KMS-11 (cell line): ENCODE measurements around the gene PRKCH.
"Not testable (repeated sequence)": the region's sequence is repeated elsewhere in the genome, so short reads cannot be mapped to it uniquely, and the experiment has no call there.

Experiments used
- H2AFZ ChIP-seq: fragments of 200-600 bp; sonication (generic); 2 replicates; pipeline ENCODE4 v1.6.1; 2016; ENCODE audit warnings: antibody characterized with exemption, mixed run types, low read depth
- H3K27ac ChIP-seq: fragments of 200-600 bp; sonication (generic); 2 replicates; pipeline ENCODE4 v1.6.1; 2016; ENCODE audit warnings: mild to moderate bottlenecking, mixed run types
- H3K27me3 ChIP-seq: fragments of 200-600 bp; sonication (generic); 2 replicates; pipeline ENCODE4 v1.6.1; 2017; ENCODE audit warnings: mild to moderate bottlenecking, low read depth, mixed run types, moderate library complexity; ENCODE audit not compliant: insufficient read depth
- H3K36me3 ChIP-seq: fragments of 200-600 bp; sonication (generic); 2 replicates; pipeline ENCODE4 v1.6.1; 2017; ENCODE audit warnings: mild to moderate bottlenecking, mixed run types; ENCODE audit not compliant: insufficient read depth
- H3K4me1 ChIP-seq: fragments of 200-600 bp; sonication (generic); 2 replicates; pipeline ENCODE4 v1.6.1; 2016; ENCODE audit warnings: mild to moderate bottlenecking, low read depth, mixed run types; ENCODE audit not compliant: poor library complexity, severe bottlenecking
- H3K4me2 ChIP-seq: fragments of 200-600 bp; sonication (generic); 2 replicates; pipeline ENCODE4 v1.7.0; 2016; ENCODE audit warnings: mild to moderate bottlenecking, mixed run types
- H3K4me3 ChIP-seq: fragments of 200-600 bp; sonication (generic); IDR thresholded peaks from 2 replicates; pipeline ENCODE4 v1.6.1; 2017; ENCODE audit warnings: low read depth, low read length, mixed read lengths; ENCODE audit not compliant: insufficient read depth
- H3K79me2 ChIP-seq: fragments of 200-600 bp; sonication (generic); 2 replicates; pipeline ENCODE4 v1.6.1; 2016; ENCODE audit warnings: low read depth, mixed run types; ENCODE audit not compliant: insufficient read depth
- H3K9ac ChIP-seq: fragments of 200-600 bp; sonication (generic); 2 replicates; pipeline ENCODE4 v1.6.1; 2016; ENCODE audit warnings: mild to moderate bottlenecking, mixed run types
- H4K20me1 ChIP-seq: fragments of 200-600 bp; sonication (generic); 2 replicates; pipeline ENCODE4 v1.6.1; 2016; ENCODE audit warnings: mild to moderate bottlenecking, mixed run types; ENCODE audit not compliant: insufficient read depth
- CTCF ChIP-seq: fragments of 200-600 bp; sonication (generic); conservative IDR thresholded peaks from 2 replicates; pipeline ENCODE4 v1.6.1; 2017; ENCODE audit warnings: low read depth, mild to moderate bottlenecking, antibody characterized with exemption, low read length, moderate library complexity, mixed read lengths

Gene PRKCH

GRCh38 chr14:61525293-61526011 is 204.1 kb downstream of the PRKCH start:
- no peaks in the 10 kb centered on the region for H3K36me3 ChIP-seq
- H3K9ac ChIP-seq, result no peak overlapping the region
- no peaks in the 10 kb centered on the region for H4K20me1 ChIP-seq
- H3K27me3 ChIP-seq, result no peaks in the 10 kb centered on the region
- H3K4me3 ChIP-seq, result no peak overlapping the region
- TF ChIP-seq CTCF, result no peak
- no peak overlapping the region for H3K4me2 ChIP-seq
- no peak overlapping the region for H2AFZ ChIP-seq
- no peaks in the 10 kb centered on the region for H3K4me1 ChIP-seq
- H3K27ac ChIP-seq, result no peak overlapping the region
- H3K79me2 ChIP-seq, result no peaks in the 10 kb centered on the region

- no peaks in the 10 kb centered on the region for H4K20me1 ChIP-seq
- H3K27ac ChIP-seq, result no peak overlapping the region
- no peaks in the 10 kb centered on the region for H3K79me2 ChIP-seq
- H3K4me1 ChIP-seq, result no peaks in the 10 kb centered on the region
- H2AFZ ChIP-seq, result no peak overlapping the region
- no peak overlapping the region for H3K4me2 ChIP-seq
- no peak overlapping the region for H3K9ac ChIP-seq
- TF ChIP-seq CTCF, result no peak
- H3K36me3 ChIP-seq, result no peaks in the 10 kb centered on the region
- no peaks in the 10 kb centered on the region for H3K27me3 ChIP-seq
- no peak overlapping the region for H3K4me3 ChIP-seq
Measured at GRCh38 chr14:61526405-61527312, 205.3 kb downstream of the PRKCH start.

- H4K20me1 ChIP-seq, result no peaks in the 10 kb centered on the region
- no peak for TF ChIP-seq CTCF
- H2AFZ ChIP-seq, result no peak overlapping the region
- no peak overlapping the region for H3K4me3 ChIP-seq
- no peaks in the 10 kb centered on the region for H3K36me3 ChIP-seq
- H3K4me2 ChIP-seq, result no peak overlapping the region
- no peaks in the 10 kb centered on the region for H3K27me3 ChIP-seq
- no peaks in the 10 kb centered on the region for H3K79me2 ChIP-seq
- no peak overlapping the region for H3K27ac ChIP-seq
- no peaks in the 10 kb centered on the region for H3K4me1 ChIP-seq
- no peak overlapping the region for H3K9ac ChIP-seq
Measured at GRCh38 chr14:61527325-61528100, 206.1 kb downstream of the PRKCH start.

GRCh38 chr14:61528591-61529021 is 207.2 kb downstream of the PRKCH start:
- H3K4me2 ChIP-seq, result no peak overlapping the region
- no peak overlapping the region for H2AFZ ChIP-seq
- no peak overlapping the region for H3K4me3 ChIP-seq
- TF ChIP-seq CTCF, result no peak
- H3K27ac ChIP-seq, result no peak overlapping the region
- no peaks in the 10 kb centered on the region for H3K27me3 ChIP-seq
- H4K20me1 ChIP-seq, result no peaks in the 10 kb centered on the region
- no peaks in the 10 kb centered on the region for H3K79me2 ChIP-seq
- H3K36me3 ChIP-seq, result no peaks in the 10 kb centered on the region
- no peak overlapping the region for H3K9ac ChIP-seq
- H3K4me1 ChIP-seq, result no peaks in the 10 kb centered on the region

GRCh38 chr14:61529360-61529759 is 208.0 kb downstream of the PRKCH start:
- H3K27me3 ChIP-seq, H3K4me1 ChIP-seq, H3K27ac ChIP-seq, H3K36me3 ChIP-seq, H3K79me2 ChIP-seq, H3K4me3 ChIP-seq, H4K20me1 ChIP-seq, H3K9ac ChIP-seq, H2AFZ ChIP-seq, H3K4me2 ChIP-seq: not testable (repeated sequence)
